HG02870 (cell line): Measurements from ENCODE around the gene ADORA3.
A peak's percentile ranks its signal among the peaks of the same experiment; 100 is the strongest.

Experiments
- ATAC-seq: cut with Tn5 transposase; IDR thresholded peaks from one replicate; pipeline ENCODE4 v1.9.1; 2021; ENCODE audit warnings: mild to moderate bottlenecking, moderate library complexity; ENCODE audit not compliant: unreplicated experiment

ADORA3 gene

GRCh38 chr1:111509997-111510375 is 6.6 kb upstream of the ADORA3 start:
- ATAC-seq = no peak

GRCh38 chr1:111507411-111508201 is 4.2 kb upstream of the ADORA3 start:
- peak; percentile 42 for ATAC-seq

DNA sequence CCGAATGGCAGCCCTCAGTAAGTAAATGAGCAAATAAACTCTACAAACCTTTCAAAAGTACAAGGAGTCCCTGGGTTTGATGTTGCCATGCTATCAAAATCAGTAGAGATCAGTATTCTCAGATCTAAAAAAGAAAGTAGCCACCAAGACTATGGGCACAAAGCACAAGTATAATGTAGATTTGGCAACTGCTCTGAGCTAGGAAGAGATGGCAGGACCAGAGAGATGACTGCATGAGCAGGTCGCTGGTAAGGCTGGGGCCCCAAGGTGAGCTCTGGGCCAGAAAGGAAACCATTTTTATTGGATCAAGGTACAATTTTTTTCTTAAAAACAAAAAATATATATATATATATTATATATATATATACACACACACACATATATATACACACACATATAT is 3.1 kb upstream of the ADORA3 start:
- ATAC-seq = no peak

- ATAC-seq = peak; percentile 58
These were observed 2.2 kb upstream of the ADORA3 start for GRCh38 chr1:111505641-111506119.

- no peak for ATAC-seq
These were observed 664 bp upstream of the ADORA3 start for GRCh38 chr1:111504097-111504496.

GRCh38 chr1:111501645-111502044 is 1.8 kb downstream of the ADORA3 start:
- ATAC-seq = no peak

- ATAC-seq = no peak
These were observed 4.2 kb downstream of the ADORA3 start for GRCh38 chr1:111499026-111499785.

GRCh38 chr1:111497592-111497991 is 5.8 kb downstream of the ADORA3 start:
- no peak for ATAC-seq

DNA sequence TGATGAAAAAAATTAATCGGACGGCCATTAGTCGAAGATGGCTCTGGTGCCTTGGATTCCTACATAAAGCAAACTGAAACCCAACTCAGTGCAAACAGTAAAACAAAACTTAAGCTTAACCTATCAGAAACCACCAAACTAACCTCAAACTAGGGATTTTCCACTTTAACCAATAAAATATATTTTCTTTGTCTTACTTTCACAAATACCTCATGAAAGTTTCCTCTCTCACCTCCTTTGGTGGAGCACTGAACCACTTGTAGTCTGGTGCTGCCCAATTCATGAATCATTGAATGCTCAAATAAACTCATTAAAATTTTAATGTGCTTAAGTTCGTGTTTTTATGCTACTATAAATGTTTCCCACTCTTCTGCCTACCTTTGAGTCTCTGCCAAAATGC is 7.0 kb downstream of the ADORA3 start:
- no peak for ATAC-seq

DNA sequence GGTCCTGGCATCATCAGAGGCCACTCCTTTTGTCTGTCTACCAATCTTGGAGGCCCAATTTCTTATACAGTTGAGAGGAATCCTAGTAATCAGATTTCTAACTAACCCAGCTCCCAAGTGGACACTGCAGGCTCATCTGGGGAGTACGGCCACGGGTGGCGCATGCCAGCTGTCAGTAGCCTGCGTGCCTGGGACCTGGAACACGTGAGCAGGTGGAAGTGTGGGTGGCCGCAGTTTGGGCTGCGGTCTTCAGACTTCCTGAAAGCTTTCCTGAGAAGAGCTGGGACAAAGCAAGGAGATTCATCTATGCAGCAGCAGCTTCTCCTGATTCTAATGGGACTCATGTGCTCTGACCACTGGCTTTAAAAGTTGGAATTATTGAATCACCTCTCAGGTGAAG is 12.4 kb downstream of the ADORA3 start:
- ATAC-seq = no peak

DNA sequence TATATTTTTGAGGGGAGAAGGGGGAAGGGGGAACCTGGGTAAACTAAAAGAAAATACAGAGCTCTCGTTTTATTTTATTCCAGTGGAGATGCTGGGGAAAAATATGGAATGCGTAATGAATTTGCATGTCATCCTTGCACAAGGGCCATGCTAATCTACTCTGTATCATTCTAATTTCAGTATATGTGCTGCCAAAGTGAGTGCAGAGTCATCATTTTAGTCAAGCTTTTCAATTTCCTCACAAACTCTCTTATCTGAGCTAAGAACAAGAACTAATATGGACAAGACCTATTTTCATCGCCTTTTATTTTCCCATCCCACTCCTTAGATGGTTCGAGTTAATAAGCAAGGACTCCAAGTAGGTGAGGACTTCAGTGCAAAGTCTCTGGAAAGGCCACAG is 13.2 kb downstream of the ADORA3 start:
- no peak for ATAC-seq

- ATAC-seq = no peak
These were observed 13.8 kb downstream of the ADORA3 start for GRCh38 chr1:111489604-111490003.

GRCh38 chr1:111488669-111489068 is 14.8 kb downstream of the ADORA3 start:
- no peak for ATAC-seq

GRCh38 chr1:111487133-111487532 is 16.3 kb downstream of the ADORA3 start:
- ATAC-seq = no peak

- no peak for ATAC-seq
These were observed 17.0 kb downstream of the ADORA3 start for GRCh38 chr1:111486431-111486830.

DNA sequence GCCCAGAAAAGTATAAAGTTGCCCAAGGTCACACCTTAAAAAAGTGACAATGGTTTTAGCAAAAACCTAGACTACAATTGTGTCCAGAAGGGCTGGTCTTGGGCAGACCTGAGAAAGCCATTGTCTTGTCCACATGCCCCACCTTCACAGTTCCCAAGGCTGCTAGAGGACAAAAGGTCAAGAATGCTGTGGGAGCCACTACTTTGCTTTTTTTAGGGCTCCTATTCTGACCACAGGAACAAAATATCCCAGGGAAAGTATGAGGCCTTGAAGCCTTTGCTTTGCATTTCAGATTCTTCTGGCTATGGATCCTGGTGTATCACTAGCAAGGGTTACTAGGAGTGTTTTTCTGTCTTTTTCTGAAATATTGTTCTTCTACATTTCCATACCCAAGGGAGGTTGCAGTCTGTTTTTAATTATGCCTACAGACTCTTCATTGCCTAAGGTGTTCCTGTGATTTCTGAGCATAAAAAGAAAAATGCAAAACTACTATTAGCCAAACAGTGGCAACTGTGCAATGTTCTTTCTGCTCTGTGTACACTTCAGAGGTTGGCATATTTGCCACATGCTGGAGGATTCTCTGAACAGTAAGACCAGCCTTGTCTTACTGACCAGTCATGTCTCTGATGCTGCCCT is 18.9 kb downstream of the ADORA3 start:
- no peak for ATAC-seq

DNA sequence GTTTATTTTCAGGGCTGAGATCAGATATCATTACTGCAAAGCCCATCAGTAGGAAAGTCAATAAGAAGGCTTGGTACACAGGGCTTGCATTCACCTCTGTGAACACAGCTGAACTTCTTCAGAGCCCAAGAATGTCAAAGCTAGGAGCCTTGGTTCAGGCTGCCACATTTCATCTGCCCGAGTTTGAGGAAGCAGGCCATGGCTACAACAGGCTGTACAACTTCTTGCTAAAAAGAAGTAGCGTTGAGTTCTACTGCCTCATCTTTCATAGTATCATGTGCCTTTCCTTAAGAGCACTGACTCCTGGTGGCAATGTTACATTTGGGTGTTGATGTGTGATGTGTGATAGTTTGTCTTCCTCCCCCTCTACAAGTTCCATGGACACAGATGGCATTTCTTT is 19.6 kb downstream of the ADORA3 start:
- no peak for ATAC-seq

DNA sequence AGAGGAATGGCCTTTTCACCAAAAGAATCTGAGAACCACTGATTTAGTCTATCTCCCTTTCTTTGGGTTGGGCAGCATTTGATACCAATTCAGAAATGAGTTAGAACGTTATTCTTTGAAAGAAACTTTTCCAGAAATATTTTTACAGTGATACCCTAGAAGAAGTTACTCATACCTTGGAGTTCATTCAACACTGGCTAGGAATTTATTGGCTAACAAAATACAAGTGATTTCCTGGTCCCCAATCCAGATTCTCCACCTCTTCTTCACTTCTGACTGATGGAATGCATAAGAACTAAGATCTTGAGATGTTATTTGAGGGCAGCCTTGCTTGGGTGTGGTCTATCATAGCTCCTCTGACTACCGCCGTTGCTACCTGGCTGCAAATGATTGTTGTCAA is 20.3 kb downstream of the ADORA3 start:
- no peak for ATAC-seq

GRCh38 chr1:111481387-111482221 is 21.8 kb downstream of the ADORA3 start:
- no peak for ATAC-seq

DNA sequence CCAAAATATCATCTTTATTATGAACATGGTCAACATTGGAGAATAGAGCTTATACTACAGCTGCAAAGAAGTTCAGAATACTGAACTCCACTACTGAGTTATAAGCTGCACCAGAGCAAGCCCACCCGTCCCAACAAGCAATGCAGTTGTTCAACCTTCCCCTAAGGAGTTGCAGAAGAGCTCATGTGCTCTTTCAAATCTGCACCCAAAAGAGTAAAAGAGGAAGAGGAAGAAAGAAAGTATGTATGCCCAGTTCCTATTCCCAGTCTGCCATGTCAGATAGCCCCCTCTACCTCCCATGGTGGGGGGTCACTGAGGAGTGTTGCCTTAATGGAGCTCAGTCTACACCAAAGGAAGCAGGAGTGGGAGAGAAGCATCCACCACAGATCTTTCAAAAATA is 22.8 kb downstream of the ADORA3 start:
- no peak for ATAC-seq

DNA sequence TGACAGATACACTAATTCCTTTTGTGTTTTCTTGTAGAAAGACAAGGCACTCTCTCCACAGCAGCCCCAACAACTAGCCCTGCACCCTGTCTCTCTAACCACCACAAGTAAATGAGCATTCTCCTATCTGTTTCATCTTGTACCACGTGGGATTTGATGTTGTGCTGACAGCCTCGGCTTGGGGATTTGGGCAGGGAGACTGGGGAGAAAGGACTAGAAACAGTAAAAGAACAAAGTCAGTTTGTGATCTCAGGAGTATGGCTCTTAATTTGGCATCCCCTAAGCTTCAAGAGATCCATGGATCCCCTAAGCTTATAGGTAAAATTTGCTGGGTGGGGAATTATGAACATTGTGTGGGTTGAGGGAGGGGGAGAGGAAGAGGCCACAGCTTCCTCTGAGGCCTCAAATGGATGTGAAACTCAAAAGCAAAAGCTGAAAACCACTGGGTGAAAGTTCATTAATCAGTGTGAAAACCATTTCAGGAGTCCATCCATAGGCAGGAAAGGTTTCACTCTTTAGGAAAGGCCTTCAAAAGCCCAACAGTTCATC is 26.6 kb downstream of the ADORA3 start:
- peak; percentile 74 for ATAC-seq
